Hematopoietic multipotent progenitor cell treated with erythropoietin and hydrocortisone succinate and interleukin-3 and kit ligand, for 6 days (in vitro differentiated cells): ENCODE measurements around the gene ZBTB4.

Experiments
- DNase-seq: peaks from one replicate; pipeline ENCODE4 v3.0.0-alpha.2; 2015

Gene ZBTB4

GRCh38 chr17:7467498-7467897 lies 11.9 kb downstream of the ZBTB4 start:
- DNase-seq, result no peak

GRCh38 chr17:7466639-7467341 lies 12.6 kb downstream of the ZBTB4 start:
- DNase-seq, result peak; percentile 59

GRCh38 chr17:7466318-7466638 lies 13.2 kb downstream of the ZBTB4 start:
- no peak for DNase-seq

- DNase-seq, result no peak
Measured at GRCh38 chr17:7465597-7466275, 13.7 kb downstream of the ZBTB4 start.

- DNase-seq, result no peak
Measured at GRCh38 chr17:7464081-7464480, 15.3 kb downstream of the ZBTB4 start.

GRCh38 chr17:7463372-7463846 lies 16.0 kb downstream of the ZBTB4 start:
- no peak for DNase-seq

GRCh38 chr17:7462474-7463371 lies 16.7 kb downstream of the ZBTB4 start:
- no peak for DNase-seq

GRCh38 chr17:7460850-7461660 lies 18.4 kb downstream of the ZBTB4 start:
- DNase-seq, result no peak

GRCh38 chr17:7459961-7460545 lies 19.4 kb downstream of the ZBTB4 start:
- no peak for DNase-seq

GRCh38 chr17:7448461-7448860 lies 31.0 kb downstream of the ZBTB4 start:
- DNase-seq, result no peak

- DNase-seq, result peak; percentile 74
Measured at GRCh38 chr17:7445619-7445968, 33.8 kb downstream of the ZBTB4 start.

GRCh38 chr17:7444682-7445618 lies 34.5 kb downstream of the ZBTB4 start, which contains the start of gene CHRNB1:
CHRNB1 (plus strand) TSS chr17:7445061; CDS start chr17:7445128, 67 bp downstream.
- DNase-seq, result peak; percentile 57

GRCh38 chr17:7443499-7444485 lies 35.6 kb downstream of the ZBTB4 start:
- DNase-seq, result no peak

GRCh38 chr17:7442142-7442541 lies 37.3 kb downstream of the ZBTB4 start:
- DNase-seq, result no peak

- no peak for DNase-seq
Measured at GRCh38 chr17:7441266-7441665, 38.2 kb downstream of the ZBTB4 start.

- DNase-seq, result peak; percentile 51
Measured at GRCh38 chr17:7440834-7441195, 38.6 kb downstream of the ZBTB4 start.

GRCh38 chr17:7440113-7440833 lies 39.2 kb downstream of the ZBTB4 start:
- DNase-seq, result peak; percentile 54

- no peak for DNase-seq
Measured at GRCh38 chr17:7439462-7440112, 39.8 kb downstream of the ZBTB4 start, which contains the start of gene FGF11. FGF11 (plus strand) TSS chr17:7439512; CDS start chr17:7439621, 109 bp downstream.
